Measurements from ENCODE around the gene SLC25A12. TPM values are rescaled to one million over a fixed set of nuclear protein-coding genes. Genes with fewer than 3 reads are reported as not detected.

Gene SLC25A12
- total and polyA plus RNA-seq, 2 donors (not counting 3 experiments of a cell fraction or from before 2014, with no cell fraction given) = 13.6 to 17.1 TPM

DNA sequence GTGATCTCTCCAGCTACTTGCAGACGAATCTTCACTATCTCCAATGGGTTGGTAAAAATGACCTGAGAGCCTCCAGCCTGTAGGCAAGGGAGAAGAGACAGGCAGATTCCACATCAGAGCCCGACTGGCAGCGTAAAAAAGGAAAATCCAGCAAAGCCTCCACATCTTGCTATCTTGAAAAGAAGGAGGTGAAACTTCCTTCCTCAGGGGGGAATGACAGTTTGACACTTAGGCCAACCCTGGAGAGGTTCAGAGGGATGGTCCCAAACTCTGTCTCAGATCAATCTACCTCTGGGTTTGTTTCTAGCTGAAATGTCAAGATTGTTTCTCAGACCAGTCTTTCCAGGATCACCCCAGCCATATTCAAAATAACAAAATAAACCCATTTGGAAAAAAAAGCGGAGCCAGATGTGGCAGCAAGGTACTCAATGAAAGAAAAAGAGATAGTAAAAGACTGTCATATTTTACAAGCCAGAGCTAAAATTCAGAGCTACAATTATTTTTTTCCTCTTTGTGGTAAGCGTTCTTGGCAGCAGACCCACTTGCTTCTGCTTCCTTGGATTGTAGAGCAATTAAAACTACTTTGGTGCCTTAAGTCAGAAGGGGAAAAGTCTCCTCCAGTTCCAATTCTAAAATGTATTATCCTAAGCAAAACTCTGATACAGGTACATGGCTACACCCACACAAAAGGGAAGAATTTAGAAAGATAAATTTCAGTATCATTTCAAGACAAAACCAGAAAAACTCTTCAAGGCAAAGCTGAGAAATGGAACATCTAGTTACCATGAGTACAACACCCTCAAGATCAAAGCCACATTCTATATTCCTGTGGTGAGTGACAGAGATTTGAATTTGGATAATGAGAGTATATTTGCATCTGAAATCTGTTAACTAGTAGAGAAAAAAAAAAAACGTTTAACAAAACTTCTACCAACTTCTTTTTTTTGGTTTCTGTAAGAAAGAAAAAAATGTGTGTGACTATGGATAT lies 100.1 kb downstream of the SLC25A12 start:
- Histone ChIP-seq H2AFZ (ENCODE audit: low read depth, low read length) (no peak overlapping the region), H3K27me3 (ENCODE audit: control insufficient read depth in 2 of 2, insufficient read depth in 2 of 2, low read length in 2 of 2) (no peaks in the 10 kb centered on the region), H3K9me3 (replicated peaks; ENCODE audit: control insufficient read depth, insufficient read depth, low read length) (no peaks in the 10 kb centered on the region), H3K4me2 (ENCODE audit: insufficient read depth, low read length) (no peak overlapping the region), H3K9me1 (replicated peaks; ENCODE audit: control insufficient read depth, extremely low read depth, insufficient read depth, low read length) (no peaks in the 10 kb centered on the region), H3K27ac (ENCODE audit: insufficient read depth, low read depth, low read length) (no peak overlapping the region), H3K4me3 (replicated peaks in 1 of 3; ENCODE audit: insufficient read depth in 1 of 3, low read depth in 1 of 3, low read length in 3 of 3) (no peak overlapping the region), H4K20me1 (replicated peaks; ENCODE audit: control insufficient read depth, extremely low read depth, insufficient read depth, low read length) (no peaks in the 10 kb centered on the region), H3K79me2 (ENCODE audit: control insufficient read depth, insufficient read depth, low read length) (no peaks in the 10 kb centered on the region), H3K9ac (replicated peaks; ENCODE audit: extremely low read depth, insufficient read depth, low read length) (no peak overlapping the region), H3K4me1 (ENCODE audit: control insufficient read depth, extremely low read depth, insufficient read depth, low read length) (peaks cover 16% of the 10 kb centered on the region), H3K36me3 (ENCODE audit: control insufficient read depth in 2 of 2, extremely low read depth in 1 of 2, insufficient read depth in 2 of 2, low read length in 2 of 2) (peaks cover 2% of the 10 kb centered on the region in 2 experiments)
- CTCF ChIA-PET = interaction anchor here (1.2 kb wide), 1 partner anchor 333 kb away, joined by 4 read pairs; no protein-coding TSS in a partner anchor
- POLR2A ChIA-PET = interaction anchor here (0.7 kb wide), 1 partner anchor 195 kb away, joined by 3 read pairs; no protein-coding TSS in a partner anchor
- TF ChIP-seq JUN (IDR thresholded peaks at IDR 0.05; ENCODE audit: borderline replicate concordance, insufficient read depth, insufficient read length, low read depth) (no peak), MYC (IDR thresholded peaks at IDR 0.05; ENCODE audit: low read depth, low read length) (no peak), FOS (IDR thresholded peaks at IDR 0.05; ENCODE audit: borderline replicate concordance, insufficient read depth, low read length) (no peak), POLR2AphosphoS5 (IDR thresholded peaks at IDR 0.05; ENCODE audit: insufficient read depth, low read depth, low read length) (no peak), EZH2 (IDR thresholded peaks at IDR 0.05; ENCODE audit: borderline replicate concordance, low read depth, low read length, severe bottlenecking) (no peak), GATA2 (IDR thresholded peaks at IDR 0.05; ENCODE audit: insufficient read depth, insufficient read length, low read depth, low read length) (no peak), POLR2A (IDR thresholded peaks at IDR 0.05; ENCODE audit: low read depth, low read length) (no peak)
- TF ChIP-seq, protein P1, sequence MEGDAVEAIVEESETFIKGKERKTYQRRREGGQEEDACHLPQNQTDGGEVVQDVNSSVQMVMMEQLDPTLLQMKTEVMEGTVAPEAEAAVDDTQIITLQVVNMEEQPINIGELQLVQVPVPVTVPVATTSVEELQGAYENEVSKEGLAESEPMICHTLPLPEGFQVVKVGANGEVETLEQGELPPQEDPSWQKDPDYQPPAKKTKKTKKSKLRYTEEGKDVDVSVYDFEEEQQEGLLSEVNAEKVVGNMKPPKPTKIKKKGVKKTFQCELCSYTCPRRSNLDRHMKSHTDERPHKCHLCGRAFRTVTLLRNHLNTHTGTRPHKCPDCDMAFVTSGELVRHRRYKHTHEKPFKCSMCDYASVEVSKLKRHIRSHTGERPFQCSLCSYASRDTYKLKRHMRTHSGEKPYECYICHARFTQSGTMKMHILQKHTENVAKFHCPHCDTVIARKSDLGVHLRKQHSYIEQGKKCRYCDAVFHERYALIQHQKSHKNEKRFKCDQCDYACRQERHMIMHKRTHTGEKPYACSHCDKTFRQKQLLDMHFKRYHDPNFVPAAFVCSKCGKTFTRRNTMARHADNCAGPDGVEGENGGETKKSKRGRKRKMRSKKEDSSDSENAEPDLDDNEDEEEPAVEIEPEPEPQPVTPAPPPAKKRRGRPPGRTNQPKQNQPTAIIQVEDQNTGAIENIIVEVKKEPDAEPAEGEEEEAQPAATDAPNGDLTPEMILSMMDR (IDR thresholded peaks at IDR 0.05; ENCODE audit: extremely low read depth in 1 of 2, insufficient read depth in 1 of 2, low read depth in 1 of 2, low read length in 2 of 2) = no peak
- TF ChIP-seq, protein P2, sequence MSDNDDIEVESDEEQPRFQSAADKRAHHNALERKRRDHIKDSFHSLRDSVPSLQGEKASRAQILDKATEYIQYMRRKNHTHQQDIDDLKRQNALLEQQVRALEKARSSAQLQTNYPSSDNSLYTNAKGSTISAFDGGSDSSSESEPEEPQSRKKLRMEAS (IDR thresholded peaks at IDR 0.05; ENCODE audit: insufficient read depth, insufficient read length) = no peak
- FAIRE-seq (no peak), DNase-seq (ENCODE audit: low read depth, low spot score) (no peak)
- intact Hi-C loops (cut with micrococcal nuclease) = loop anchor here (10.0 kb wide), 1 partner anchor 219 kb away; no protein-coding TSS in a partner anchor
- no TSS peak for BruUV-seq (replicated peaks)
- dilution Hi-C loops (cut with MboI; ENCODE audit: extremely low pct_ligation_motif_present, low sequenced_read_pairs) = no loop called here
